ENCODE measurements around the gene DAGLB. TPM values are rescaled to one million over a fixed set of nuclear protein-coding genes. Genes with fewer than 3 reads are reported as not detected.

Gene DAGLB
- total RNA-seq, 1 experiment from 2014 or later = 33.6 TPM

- no peak for TF ChIP-seq AFF4 (CRISPR knock-in tag; IDR thresholded peaks at IDR 0.05; ENCODE audit: borderline replicate concordance)
- TF ChIP-seq, protein P1, sequence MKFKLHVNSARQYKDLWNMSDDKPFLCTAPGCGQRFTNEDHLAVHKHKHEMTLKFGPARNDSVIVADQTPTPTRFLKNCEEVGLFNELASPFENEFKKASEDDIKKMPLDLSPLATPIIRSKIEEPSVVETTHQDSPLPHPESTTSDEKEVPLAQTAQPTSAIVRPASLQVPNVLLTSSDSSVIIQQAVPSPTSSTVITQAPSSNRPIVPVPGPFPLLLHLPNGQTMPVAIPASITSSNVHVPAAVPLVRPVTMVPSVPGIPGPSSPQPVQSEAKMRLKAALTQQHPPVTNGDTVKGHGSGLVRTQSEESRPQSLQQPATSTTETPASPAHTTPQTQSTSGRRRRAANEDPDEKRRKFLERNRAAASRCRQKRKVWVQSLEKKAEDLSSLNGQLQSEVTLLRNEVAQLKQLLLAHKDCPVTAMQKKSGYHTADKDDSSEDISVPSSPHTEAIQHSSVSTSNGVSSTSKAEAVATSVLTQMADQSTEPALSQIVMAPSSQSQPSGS (CRISPR knock-in tag; IDR thresholded peaks at IDR 0.05; ENCODE audit: borderline replicate concordance, low read depth) = no peak
- no peak for TF ChIP-seq MYBL2 (CRISPR knock-in tag; IDR thresholded peaks at IDR 0.05)
- TF ChIP-seq ZNF317 (CRISPR knock-in tag; IDR thresholded peaks at IDR 0.05; ENCODE audit: borderline replicate concordance, low read depth) = no peak
- TF ChIP-seq HMGXB4 (CRISPR knock-in tag; IDR thresholded peaks at IDR 0.05) = no peak
- TF ChIP-seq ZNF232 (CRISPR knock-in tag; IDR thresholded peaks at IDR 0.05) = no peak
- no peak for TF ChIP-seq ZNF396 (CRISPR knock-in tag; IDR thresholded peaks at IDR 0.05; ENCODE audit: borderline replicate concordance)
These were observed 9.3 kb downstream of the DAGLB start (continued) for GRCh38 chr7:6438427-6438826.

DNA sequence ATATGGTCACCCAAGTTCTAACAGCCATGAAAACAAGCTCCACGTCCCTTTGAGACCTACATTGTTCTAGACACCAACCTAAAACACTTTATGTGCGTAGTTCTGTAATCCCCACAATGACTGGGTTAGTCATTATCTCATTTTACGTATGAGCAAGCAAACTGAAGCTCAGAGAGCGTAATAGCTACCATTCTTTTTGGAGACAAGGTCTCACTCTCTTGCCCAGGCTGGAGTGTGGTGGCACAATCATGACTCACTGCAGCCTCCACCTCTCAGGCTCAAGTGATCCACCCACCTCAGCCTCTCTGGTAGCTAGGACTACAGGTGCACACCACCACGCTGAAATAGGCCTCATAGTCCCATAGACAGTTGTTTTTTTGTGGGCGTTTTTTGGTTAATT lies 10.5 kb downstream of the DAGLB start:
- Mint-ChIP-seq H3K27me3 (ENCODE audit: low read depth) (no peaks in the 10 kb centered on the region), H3K4me1 (peaks cover 22% of the 10 kb centered on the region), H3K9me3 (no peaks in the 10 kb centered on the region), H3K27ac (no peak overlapping the region; the same call in 1 of the 2 replicates), H3K4me3 (no peak overlapping the region), H3K36me3 (peaks cover 37% of the 10 kb centered on the region)
- DNase-seq (ENCODE audit: low spot score) = no peak
- no peak for TF ChIP-seq TEAD4 (CRISPR knock-in tag; IDR thresholded peaks at IDR 0.05)
- no peak for ATAC-seq
- ChIA-PET CTCF (interaction anchor here (0.6 to 0.8 kb wide), 2 partner anchors 37 to 277 kb away, joined by 3 read pairs; no protein-coding TSS in a partner anchor), POLR2A (interaction anchor here (0.6 kb wide), 1 partner anchor 236 kb away, joined by 3 read pairs; no protein-coding TSS in a partner anchor)

GRCh38 chr7:6436385-6436685 lies 11.4 kb downstream of the DAGLB start:
- CTCF ChIA-PET = interaction anchor here (0.8 kb wide), 1 partner anchor 276 kb away, joined by 3 read pairs; no protein-coding TSS in a partner anchor
- DNase-seq (ENCODE audit: low spot score) (no peak), ATAC-seq (no peak)
- Mint-ChIP-seq H3K4me1 (peaks cover 22% of the 10 kb centered on the region), H3K27me3 (ENCODE audit: low read depth) (no peaks in the 10 kb centered on the region), H3K9me3 (no peaks in the 10 kb centered on the region), H3K36me3 (peaks cover 30% of the 10 kb centered on the region), H3K4me3 (no peak overlapping the region), H3K27ac (peak overlapping the region; percentile 28; the same call in 1 of the 2 replicates)
- POLR2A ChIA-PET = no interaction called here
- TF ChIP-seq, protein P2, sequence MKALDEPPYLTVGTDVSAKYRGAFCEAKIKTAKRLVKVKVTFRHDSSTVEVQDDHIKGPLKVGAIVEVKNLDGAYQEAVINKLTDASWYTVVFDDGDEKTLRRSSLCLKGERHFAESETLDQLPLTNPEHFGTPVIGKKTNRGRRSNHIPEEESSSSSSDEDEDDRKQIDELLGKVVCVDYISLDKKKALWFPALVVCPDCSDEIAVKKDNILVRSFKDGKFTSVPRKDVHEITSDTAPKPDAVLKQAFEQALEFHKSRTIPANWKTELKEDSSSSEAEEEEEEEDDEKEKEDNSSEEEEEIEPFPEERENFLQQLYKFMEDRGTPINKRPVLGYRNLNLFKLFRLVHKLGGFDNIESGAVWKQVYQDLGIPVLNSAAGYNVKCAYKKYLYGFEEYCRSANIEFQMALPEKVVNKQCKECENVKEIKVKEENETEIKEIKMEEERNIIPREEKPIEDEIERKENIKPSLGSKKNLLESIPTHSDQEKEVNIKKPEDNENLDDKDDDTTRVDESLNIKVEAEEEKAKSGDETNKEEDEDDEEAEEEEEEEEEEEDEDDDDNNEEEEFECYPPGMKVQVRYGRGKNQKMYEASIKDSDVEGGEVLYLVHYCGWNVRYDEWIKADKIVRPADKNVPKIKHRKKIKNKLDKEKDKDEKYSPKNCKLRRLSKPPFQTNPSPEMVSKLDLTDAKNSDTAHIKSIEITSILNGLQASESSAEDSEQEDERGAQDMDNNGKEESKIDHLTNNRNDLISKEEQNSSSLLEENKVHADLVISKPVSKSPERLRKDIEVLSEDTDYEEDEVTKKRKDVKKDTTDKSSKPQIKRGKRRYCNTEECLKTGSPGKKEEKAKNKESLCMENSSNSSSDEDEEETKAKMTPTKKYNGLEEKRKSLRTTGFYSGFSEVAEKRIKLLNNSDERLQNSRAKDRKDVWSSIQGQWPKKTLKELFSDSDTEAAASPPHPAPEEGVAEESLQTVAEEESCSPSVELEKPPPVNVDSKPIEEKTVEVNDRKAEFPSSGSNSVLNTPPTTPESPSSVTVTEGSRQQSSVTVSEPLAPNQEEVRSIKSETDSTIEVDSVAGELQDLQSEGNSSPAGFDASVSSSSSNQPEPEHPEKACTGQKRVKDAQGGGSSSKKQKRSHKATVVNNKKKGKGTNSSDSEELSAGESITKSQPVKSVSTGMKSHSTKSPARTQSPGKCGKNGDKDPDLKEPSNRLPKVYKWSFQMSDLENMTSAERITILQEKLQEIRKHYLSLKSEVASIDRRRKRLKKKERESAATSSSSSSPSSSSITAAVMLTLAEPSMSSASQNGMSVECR (CRISPR knock-in tag; IDR thresholded peaks at IDR 0.05; ENCODE audit: borderline replicate concordance) = no peak
- TF ChIP-seq E2F5 (CRISPR knock-in tag; IDR thresholded peaks at IDR 0.05) = no peak
- no peak for TF ChIP-seq NR2C2 (CRISPR knock-in tag; IDR thresholded peaks at IDR 0.05)
- TF ChIP-seq, protein P3, sequence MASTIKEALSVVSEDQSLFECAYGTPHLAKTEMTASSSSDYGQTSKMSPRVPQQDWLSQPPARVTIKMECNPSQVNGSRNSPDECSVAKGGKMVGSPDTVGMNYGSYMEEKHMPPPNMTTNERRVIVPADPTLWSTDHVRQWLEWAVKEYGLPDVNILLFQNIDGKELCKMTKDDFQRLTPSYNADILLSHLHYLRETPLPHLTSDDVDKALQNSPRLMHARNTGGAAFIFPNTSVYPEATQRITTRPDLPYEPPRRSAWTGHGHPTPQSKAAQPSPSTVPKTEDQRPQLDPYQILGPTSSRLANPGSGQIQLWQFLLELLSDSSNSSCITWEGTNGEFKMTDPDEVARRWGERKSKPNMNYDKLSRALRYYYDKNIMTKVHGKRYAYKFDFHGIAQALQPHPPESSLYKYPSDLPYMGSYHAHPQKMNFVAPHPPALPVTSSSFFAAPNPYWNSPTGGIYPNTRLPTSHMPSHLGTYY (CRISPR knock-in tag; IDR thresholded peaks at IDR 0.05) = no peak
- no peak for TF ChIP-seq CREB1 (CRISPR knock-in tag; IDR thresholded peaks at IDR 0.05)
- no peak for TF ChIP-seq NFE2L1 (CRISPR knock-in tag; IDR thresholded peaks at IDR 0.05)
- TF ChIP-seq, protein P4, sequence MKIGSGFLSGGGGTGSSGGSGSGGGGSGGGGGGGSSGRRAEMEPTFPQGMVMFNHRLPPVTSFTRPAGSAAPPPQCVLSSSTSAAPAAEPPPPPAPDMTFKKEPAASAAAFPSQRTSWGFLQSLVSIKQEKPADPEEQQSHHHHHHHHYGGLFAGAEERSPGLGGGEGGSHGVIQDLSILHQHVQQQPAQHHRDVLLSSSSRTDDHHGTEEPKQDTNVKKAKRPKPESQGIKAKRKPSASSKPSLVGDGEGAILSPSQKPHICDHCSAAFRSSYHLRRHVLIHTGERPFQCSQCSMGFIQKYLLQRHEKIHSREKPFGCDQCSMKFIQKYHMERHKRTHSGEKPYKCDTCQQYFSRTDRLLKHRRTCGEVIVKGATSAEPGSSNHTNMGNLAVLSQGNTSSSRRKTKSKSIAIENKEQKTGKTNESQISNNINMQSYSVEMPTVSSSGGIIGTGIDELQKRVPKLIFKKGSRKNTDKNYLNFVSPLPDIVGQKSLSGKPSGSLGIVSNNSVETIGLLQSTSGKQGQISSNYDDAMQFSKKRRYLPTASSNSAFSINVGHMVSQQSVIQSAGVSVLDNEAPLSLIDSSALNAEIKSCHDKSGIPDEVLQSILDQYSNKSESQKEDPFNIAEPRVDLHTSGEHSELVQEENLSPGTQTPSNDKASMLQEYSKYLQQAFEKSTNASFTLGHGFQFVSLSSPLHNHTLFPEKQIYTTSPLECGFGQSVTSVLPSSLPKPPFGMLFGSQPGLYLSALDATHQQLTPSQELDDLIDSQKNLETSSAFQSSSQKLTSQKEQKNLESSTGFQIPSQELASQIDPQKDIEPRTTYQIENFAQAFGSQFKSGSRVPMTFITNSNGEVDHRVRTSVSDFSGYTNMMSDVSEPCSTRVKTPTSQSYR (CRISPR knock-in tag; IDR thresholded peaks at IDR 0.05) = no peak
